ENCODE measurements around the gene PRSS35.

DNA sequence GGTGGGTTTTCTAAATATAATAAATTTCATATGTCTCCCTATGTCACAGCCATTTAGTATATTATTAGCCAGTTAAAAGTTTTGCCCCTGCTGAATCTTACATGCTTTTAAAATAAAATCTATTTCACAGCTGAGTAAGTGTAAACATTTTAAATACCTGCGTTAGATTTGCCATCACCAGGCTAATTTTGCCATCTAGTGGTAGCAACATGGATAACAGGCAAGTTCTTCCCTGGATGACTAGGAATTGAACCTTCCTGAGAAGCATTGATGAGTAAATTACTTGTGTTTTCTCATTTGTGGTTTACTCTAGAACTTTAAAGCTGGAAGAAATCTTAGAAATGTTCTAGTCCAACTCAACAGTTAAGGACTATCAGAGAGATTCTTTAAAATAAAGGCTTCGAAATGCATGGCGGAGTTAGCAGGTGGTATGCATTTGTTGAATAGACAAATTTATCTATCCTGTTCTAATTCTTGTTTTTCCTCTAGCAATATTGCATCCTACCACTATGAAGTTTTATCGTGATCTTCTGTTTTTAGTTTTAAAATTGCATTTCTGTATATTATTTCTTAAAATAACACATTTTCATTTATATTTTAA is 2.6 kb downstream of the PRSS35 start:
- TF ChIP-seq, protein P1, sequence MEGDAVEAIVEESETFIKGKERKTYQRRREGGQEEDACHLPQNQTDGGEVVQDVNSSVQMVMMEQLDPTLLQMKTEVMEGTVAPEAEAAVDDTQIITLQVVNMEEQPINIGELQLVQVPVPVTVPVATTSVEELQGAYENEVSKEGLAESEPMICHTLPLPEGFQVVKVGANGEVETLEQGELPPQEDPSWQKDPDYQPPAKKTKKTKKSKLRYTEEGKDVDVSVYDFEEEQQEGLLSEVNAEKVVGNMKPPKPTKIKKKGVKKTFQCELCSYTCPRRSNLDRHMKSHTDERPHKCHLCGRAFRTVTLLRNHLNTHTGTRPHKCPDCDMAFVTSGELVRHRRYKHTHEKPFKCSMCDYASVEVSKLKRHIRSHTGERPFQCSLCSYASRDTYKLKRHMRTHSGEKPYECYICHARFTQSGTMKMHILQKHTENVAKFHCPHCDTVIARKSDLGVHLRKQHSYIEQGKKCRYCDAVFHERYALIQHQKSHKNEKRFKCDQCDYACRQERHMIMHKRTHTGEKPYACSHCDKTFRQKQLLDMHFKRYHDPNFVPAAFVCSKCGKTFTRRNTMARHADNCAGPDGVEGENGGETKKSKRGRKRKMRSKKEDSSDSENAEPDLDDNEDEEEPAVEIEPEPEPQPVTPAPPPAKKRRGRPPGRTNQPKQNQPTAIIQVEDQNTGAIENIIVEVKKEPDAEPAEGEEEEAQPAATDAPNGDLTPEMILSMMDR (conservative IDR thresholded peaks at IDR 0.05; ENCODE audit: low read length): peak; percentile 97
- TF ChIP-seq EZH2phosphoT487 (IDR thresholded peaks at IDR 0.05; ENCODE audit: borderline replicate concordance): no peak

Measured in Loucy (cell line).